GM12873 (cell line): ENCODE data around the gene ZBTB32.
A peak's percentile ranks its signal among the peaks of the same experiment; 100 is the strongest.

Source experiments
- TF ChIP-seq, protein P1 (sequence below): IDR thresholded peaks from 2 replicates; pipeline ENCODE4 v1.5.1; 2012; ENCODE audit warnings: low read depth, mild to moderate bottlenecking, moderate library complexity, low read length, control low read depth; ENCODE audit not compliant: insufficient read depth; ENCODE audit errors: missing control alignments

Gene ZBTB32

DNA sequence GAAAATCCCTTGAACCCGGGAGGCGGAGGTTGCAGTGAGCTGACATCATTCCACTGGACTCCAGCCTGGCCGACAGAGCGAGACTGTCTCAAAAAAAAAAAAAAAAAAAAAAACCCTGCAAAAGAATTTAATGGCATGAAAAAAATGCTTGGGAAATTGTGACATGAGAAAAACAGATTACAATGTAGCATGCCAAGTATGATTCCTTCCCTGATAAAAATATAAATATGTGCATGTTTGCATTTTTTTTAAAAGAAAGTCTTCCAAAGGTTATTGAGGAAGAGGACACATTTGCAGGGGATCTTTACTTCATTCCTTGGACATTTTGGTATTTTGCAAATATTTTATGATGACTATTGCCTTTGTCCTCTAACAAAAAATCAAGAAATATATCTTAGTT is 14.5 kb upstream of the ZBTB32 start:
- TF ChIP-seq, protein P1, sequence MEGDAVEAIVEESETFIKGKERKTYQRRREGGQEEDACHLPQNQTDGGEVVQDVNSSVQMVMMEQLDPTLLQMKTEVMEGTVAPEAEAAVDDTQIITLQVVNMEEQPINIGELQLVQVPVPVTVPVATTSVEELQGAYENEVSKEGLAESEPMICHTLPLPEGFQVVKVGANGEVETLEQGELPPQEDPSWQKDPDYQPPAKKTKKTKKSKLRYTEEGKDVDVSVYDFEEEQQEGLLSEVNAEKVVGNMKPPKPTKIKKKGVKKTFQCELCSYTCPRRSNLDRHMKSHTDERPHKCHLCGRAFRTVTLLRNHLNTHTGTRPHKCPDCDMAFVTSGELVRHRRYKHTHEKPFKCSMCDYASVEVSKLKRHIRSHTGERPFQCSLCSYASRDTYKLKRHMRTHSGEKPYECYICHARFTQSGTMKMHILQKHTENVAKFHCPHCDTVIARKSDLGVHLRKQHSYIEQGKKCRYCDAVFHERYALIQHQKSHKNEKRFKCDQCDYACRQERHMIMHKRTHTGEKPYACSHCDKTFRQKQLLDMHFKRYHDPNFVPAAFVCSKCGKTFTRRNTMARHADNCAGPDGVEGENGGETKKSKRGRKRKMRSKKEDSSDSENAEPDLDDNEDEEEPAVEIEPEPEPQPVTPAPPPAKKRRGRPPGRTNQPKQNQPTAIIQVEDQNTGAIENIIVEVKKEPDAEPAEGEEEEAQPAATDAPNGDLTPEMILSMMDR, result no peak

DNA sequence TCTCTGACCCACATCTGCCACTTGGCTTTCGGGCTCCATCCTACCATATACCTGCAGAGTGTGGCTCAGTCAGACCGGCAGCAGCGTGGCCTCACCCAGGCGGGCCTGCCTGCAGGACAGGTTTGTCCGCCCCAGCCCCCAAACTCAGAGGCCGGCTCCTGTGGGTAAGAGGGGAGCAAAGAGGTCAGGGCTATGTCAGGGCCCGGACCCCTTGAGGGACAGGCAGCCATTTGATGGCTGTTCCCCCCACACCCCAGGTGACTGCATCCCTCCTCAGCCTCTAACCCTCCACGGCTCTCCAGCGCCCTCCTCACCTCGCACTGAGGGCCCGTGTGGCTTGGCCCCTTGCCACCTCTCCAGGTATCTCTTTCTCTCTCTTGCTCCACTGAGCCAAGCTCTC is 12.3 kb upstream of the ZBTB32 start:
- TF ChIP-seq, protein P1, result no peak

DNA sequence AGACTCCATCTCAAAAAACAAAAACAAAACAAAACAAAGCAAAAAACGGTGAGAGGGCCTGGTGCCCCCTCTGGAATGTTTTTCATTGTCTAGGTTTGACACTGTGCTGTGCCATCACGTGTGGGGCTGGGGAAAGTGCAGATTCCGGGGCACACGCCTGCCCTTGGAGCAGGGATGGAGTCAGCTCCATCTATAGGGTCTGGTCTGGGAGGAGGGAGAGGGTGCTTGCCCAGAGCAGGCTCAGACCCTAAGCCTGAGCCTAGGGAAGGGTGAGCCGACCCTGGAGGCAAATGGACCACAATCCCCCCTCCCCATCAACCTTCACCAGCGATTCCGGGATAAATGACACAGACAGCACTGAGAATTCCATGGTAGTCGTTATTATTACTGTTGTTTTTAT is 10.9 kb upstream of the ZBTB32 start:
- TF ChIP-seq, protein P1, result no peak

DNA sequence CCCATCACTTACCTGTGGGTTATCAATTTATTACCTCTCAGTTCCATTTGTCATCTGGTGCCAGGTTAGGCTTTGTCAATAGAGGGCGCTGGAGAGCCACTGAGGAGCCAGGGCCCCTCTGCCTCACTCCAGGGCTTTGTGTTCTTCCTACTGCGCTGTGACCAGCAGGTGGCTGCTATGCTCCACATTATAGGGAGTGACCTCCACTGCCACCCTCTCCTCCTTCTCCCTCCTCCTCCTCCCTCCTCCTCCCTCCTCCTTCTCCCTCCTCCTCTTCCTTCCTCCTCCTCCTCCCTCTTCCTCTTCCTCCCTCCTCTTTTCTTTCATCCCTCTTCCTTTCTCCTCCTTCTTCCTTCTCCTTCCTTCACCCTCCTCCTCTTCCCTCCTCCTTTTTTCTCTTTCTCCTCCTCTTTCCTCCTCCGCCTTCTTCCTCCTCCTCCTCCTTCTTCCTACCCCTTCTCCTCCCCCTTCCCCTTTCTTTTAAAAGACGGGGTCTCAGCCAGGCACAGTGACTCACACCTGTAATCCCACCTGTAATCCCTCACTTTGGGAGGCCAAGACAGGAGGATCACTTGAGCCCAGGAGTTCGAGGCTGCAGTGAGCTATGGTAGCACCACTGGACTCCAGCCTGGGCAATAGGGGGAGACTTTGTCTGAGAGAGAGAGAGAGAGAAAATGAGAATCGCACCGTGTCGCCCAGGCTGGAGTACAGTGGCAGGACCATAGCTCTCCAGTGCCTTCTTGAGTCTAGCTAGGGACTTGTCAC is 10.3 kb upstream of the ZBTB32 start:
- TF ChIP-seq, protein P1, result peak; percentile 99

DNA sequence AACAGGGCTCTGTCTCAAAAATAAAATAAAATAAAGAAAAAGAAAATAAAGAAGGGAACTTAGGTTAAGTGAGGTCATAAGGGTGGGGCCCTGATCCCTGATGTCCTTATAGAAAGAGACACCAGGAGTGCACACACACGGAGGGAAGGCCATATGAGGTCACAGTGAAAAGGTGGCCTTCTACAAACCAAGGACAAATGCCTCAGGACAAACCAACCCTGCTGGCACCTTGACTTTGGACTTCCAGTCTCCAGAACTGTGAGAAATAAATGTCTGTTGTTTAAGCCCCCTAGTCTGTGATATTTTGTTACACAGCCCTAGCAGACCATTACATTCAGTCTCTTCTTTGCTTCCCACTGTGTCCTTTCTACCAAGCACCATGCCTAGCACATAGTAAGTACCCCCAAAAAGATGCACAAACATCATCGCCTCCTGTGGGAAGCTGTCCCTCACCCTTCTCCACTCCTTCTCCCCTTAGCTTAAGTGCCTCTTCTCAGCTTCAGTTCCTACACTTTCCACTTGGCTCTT is 8.4 kb upstream of the ZBTB32 start:
- TF ChIP-seq, protein P1, result no peak

DNA sequence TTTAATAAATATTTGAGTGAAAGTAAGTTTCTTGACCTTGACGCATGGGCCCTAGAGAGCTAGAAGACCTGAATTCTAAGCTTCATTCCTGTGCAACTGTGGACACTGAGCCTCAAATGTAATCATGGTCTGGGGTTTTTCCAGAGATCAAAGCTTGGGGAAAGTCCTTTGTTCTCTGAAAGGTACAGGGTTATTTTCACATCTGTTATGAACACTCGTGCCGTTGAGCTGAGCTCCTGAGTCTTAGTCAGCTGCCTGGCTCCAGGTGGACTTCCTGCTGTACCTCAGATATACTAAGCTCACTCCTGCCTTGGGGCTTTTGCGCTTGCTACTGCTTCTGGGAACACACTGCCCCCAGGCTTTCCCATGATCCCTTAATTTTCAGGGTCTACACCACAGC is 7.5 kb upstream of the ZBTB32 start:
- TF ChIP-seq, protein P1, result no peak

DNA sequence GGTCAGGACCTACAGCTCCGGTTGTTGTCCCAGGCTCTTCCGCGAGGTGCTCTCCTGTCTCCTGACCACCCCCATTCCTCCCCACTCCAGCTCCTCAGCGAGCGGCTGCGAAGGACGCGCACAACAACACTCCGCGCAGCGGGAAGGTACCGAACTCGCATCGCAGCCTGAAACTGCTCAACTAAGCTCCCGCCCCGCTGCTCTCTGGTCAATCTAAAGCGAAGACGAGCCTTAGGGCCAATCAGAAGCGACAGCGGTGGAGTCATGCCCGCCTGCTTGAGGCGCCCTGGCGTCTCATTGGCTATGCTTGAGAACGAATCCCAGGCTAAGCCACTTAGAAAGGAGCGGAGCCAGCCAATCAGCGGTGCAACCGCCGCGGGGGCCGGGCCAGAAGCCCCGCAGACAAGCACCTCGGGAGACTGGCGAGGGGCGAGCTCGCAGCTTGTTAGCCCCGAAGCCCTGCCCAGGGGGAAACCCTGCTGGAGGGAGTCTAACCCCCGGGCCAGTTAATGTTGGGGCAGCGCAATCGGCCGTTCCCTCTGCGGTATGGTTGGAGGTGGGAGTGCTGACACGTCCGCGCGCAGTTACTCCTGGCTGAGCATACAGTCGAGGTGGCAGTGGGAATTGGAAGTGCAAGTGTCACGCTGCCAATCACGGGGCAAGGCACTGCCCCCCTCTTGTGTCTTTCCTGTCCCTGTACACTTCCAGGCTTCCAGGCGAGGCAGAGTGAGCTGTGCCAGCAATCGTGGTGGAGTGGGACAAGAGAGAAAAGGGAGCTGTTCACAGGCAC is 1.9 kb upstream of the ZBTB32 start:
- TF ChIP-seq, protein P1, result no peak
